GM18502 (cell line): ENCODE measurements around the gene CIDEC.
A peak's percentile ranks its signal among the peaks of the same experiment; 100 is the strongest.
"Not testable (repeated sequence)": the region's sequence is repeated elsewhere in the genome, so short reads cannot be mapped to it uniquely, and the experiment has no call there.

Experiments
- ATAC-seq: cut with Tn5 transposase; IDR thresholded peaks from one replicate; pipeline ENCODE4 v1.9.1; 2021; ENCODE audit warnings: mild to moderate bottlenecking; ENCODE audit not compliant: unreplicated experiment, poor library complexity

CIDEC gene

GRCh38 chr3:9851926-9852325, 28.1 kb downstream of the CIDEC start:
- ATAC-seq, result not testable (repeated sequence)

GRCh38 chr3:9851383-9851782, 28.7 kb downstream of the CIDEC start:
- ATAC-seq, result not testable (repeated sequence)

DNA sequence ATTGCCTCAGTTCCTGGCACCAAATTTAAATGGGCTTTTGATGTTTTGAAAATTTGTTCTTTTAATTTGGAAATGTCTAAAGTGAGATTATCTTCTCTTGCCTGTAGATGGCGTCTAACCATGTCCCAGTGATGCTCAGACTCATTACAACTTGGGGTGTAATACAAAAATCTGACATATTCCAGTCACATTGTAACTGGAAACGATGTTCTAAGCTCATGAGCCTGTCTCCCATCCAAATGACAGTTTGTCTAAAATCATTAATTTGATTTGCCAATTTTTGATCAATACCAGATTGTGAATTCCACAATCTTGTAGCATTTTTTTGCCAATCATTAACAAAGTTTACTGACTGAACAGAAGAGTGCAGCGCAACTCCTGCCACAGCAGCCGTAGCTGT, 31.2 kb downstream of the CIDEC start:
- ATAC-seq, result not testable (repeated sequence)

DNA sequence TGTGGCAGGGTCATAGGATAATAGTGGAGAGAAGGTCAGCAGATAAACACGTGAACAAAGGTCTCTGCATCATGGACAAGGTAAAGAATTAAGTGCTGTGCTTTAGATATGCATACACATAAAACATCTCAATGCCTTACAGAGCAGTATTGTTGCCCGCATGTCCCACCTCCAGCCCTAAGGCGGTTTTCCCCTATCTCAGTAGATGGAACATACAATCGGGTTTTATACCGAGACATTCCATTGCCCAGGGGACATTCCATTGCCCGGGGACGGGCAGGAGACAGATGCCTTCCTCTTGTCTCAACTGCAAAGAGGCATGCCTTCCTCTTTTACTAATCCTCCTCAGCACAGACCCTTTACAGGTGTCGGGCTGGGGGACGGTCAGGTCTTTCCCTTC, 32.2 kb downstream of the CIDEC start:
- not testable (repeated sequence) for ATAC-seq

GRCh38 chr3:9846931-9847488, 33.0 kb downstream of the CIDEC start:
- ATAC-seq, result no peak

DNA sequence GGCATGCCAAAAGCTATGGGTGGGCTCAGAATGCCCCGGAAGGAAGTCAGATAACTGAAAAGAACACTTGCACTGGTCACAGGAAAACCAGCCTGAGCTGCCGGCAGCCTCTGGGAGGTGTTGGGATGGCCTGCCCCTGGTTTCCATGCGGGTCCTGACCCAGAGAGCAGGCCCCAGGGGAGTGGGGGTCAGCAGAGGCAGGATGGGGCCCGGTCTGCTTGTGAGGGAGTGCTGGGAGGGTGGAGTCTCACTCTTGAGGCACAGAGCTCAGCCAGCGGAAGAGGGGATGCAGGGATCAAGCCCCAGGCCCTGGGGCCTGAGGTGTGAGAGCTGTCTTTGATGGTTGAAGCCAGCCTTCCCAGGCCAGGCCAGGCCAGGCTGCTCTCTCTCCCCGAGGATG, 33.8 kb downstream of the CIDEC start:
- no peak for ATAC-seq

- ATAC-seq, result peak; percentile 98
Observed at GRCh38 chr3:9843715-9844438, 36.2 kb downstream of the CIDEC start, which contains the start of gene RPUSD3. RPUSD3 (minus strand) TSS chr3:9844008; CDS start chr3:9843990, 18 bp downstream.

DNA sequence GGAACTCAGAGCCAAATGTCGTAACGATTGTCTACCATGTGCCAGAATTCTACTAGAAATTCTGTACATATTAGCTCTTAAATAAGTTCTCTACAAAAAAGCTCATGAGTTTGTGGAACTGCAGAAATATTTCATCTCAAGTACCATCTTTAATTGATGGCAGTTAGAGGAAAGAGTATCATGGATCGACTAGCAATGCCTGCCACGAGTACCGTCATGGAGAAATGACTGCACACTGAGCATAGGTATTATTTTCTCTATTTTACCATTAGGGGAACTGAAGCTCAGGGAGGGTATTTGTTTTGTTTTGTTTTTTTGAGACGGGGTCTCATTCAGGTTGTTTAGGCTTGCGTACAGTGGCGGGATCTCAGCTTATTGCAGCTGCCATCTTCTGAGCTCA, 39.0 kb downstream of the CIDEC start:
- no peak for ATAC-seq

- no peak for ATAC-seq
Observed at GRCh38 chr3:9838856-9839255, 41.2 kb downstream of the CIDEC start.

GRCh38 chr3:9837701-9838582, 42.1 kb downstream of the CIDEC start:
- ATAC-seq, result no peak

DNA sequence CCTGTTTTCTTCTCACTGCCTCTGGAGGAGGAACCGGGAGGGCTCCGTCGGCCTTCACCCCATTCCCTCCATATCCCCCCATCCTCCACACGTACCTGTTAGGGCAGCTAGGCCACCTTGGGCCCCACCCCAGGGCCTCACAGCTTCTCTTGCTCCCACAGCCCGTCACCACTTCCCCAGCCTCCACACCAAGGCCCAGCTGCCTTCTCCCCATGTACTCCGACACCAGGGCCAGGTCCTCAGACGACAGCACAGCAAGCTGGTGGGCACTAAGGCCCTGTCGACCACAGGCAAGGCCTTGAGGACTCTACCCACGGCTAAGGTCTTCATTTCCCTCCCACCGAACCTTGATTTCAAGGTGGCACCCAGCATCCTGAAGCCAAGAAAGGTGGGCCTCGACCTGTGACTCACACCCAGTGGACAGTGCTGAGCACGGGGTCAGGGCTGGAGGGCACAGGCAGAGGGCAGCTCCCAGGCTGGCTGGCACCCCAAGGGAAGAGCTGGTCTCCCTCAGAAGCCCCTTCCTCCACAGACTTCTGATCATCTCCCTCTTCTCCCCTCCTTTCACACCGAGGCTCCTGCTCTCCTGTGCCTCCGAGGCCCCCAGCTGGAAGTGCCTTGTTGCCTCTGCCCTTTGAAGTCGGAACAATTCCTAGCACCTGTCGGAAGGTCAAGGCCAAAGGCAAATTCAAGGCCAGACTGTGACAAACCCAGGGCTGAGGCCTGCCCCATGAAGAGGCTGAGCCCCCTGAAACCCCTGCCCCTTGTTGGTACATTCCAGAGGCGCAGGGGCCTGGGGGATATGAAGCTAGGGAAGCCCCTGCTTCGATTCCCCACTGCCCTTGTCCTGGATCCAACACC, 45.3 kb downstream of the CIDEC start:
- ATAC-seq, result no peak

DNA sequence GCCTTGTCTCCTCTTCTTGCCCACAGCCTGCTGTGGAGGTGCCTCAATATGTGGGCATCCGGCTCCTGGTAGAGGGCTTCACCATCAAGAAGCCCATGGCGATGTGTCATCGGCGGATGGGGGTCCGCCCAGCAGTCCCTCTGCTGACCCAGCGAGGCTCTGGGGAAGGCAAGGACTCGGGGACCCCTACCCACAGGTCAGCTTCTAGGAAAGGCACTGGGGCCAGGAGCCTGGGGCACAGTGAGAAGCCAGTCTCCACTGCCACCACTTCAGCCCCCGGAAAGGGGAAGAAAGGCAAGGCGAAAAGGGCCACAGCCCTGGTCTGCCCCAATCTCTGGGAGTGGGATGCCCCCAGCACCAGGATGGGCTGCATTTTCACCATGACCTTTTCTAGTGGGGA, 47.0 kb downstream of the CIDEC start:
- no peak for ATAC-seq

DNA sequence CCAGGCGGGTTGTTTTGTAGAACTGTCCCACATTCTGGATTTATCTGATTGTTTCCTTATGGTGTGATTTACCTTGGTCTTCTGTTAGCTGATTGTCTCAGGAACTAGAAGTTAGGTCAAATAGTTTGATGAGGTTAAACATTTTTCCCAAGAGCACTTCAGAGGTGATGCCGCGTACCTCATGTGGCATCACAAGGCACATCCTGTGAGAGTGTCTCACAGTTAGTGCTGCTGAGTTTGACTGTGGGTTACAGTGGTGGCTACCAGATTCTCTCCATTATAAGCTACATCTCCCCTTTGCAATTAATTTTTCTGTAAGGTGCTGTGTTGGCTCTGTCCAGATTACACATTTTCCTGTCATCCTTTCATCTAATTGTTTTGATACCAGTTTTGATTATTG, 48.8 kb downstream of the CIDEC start:
- ATAC-seq, result no peak

GRCh38 chr3:9828801-9829755, 51.0 kb downstream of the CIDEC start:
- no peak for ATAC-seq

- no peak for ATAC-seq
Observed at GRCh38 chr3:9826815-9827573, 53.1 kb downstream of the CIDEC start.

GRCh38 chr3:9825451-9826040, 54.5 kb downstream of the CIDEC start:
- ATAC-seq, result no peak

DNA sequence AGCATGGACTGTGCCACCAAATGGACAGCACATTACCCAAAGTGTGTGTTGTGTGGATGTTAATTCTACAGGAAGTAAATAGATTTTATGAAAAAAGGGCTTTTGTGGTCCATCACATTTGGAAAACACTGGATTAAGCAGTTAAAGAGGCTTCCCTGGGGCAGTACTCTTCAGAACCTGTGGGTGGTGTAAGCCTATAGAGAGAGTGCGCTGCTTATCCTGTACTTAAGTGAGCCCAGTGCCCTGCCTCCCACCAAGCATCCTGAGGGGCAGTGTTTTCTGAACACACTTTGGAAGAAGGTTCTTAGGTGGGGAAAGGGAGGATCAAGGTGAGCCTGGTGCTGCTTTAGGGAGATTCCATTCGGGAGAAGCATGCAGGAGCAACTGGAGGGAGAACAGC, 59.1 kb downstream of the CIDEC start:
- ATAC-seq, result no peak

- ATAC-seq, result no peak
Observed at GRCh38 chr3:9820543-9820942, 59.5 kb downstream of the CIDEC start.
